ENCODE results near the gene JARID2.

- TF ChIP-seq ZNF248 (tag by site-specific recombination; IDR thresholded peaks at IDR 0.05) (no peak), ZNF24 (tag by site-specific recombination; IDR thresholded peaks at IDR 0.05) (no peak)
Observed at GRCh38 chr6:15462256-15462655, 216.4 kb downstream of the JARID2 start.
